HG02840 (cell line): ENCODE results near the gene RPF1.

ENCODE experiments used
- ATAC-seq: cut with Tn5 transposase; IDR thresholded peaks from one replicate; pipeline ENCODE4 v1.9.1; 2021; ENCODE audit warnings: mild to moderate bottlenecking, moderate library complexity, moderate number of reproducible peaks; ENCODE audit not compliant: unreplicated experiment, low FRiP score

Gene RPF1

DNA sequence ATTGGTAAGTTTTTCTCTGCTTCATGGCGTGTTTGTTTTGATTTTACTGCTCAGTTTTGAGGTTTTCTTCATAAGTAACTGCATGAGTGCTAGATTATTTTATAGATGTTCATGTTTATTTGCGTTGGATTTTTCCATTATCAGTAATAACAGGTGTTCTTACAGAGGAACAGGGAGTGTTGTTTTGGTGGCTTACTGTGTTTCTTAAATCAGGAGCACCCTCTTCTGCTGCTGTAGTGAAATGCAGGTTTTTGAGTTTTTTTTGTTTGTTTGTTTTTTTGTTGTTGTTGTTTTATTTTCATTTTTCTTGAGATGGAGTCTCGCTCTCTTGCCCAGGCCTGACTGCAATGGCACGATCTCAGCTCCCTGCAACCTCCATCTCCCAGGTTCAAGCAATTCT is 62.6 kb downstream of the RPF1 start:
- no peak for ATAC-seq
